GM23338 (cell line): ENCODE results near the gene ASB2. TPM values are rescaled to one million over a fixed set of nuclear protein-coding genes. Genes with fewer than 3 reads are reported as not detected.

ENCODE experiments used
- ATAC-seq: fragments of 200-7000 bp; cut with Tn5 transposase; 3 replicates; pipeline ENCODE4 v1.9.1; 2020
- DNase-seq: peaks from one replicate; pipeline ENCODE4 v3.0.0-alpha.2; 2015; ENCODE audit warnings: low spot score
- H2AFZ ChIP-seq: fragments of 200-600 bp; sonication (generic); 2 replicates; pipeline ENCODE4 v1.8.0; 2016; ENCODE audit warnings: antibody characterized with exemption, mild to moderate bottlenecking, moderate library complexity
- H3F3A ChIP-seq: fragments of 200-600 bp; sonication (generic); replicated peaks from 2 replicates; pipeline ENCODE4 v1.8.0; 2017; ENCODE audit warnings: antibody characterized with exemption, mixed run types, low read depth
- H3K27ac ChIP-seq: fragments of 200-600 bp; sonication (generic); 2 replicates; pipeline ENCODE4 v1.6.1; 2016; ENCODE audit warnings: low read depth
- H3K27me3 ChIP-seq: fragments of 200-600 bp; sonication (generic); 2 replicates; pipeline ENCODE4 v1.8.0; 2016; ENCODE audit warnings: mild to moderate bottlenecking, mixed run types, moderate library complexity; ENCODE audit not compliant: insufficient read depth
- H3K36me3 ChIP-seq: fragments of 200-600 bp; sonication (generic); 2 replicates; pipeline ENCODE4 v1.8.0; 2016; ENCODE audit warnings: mild to moderate bottlenecking; ENCODE audit not compliant: insufficient read depth
- H3K4me1 ChIP-seq: fragments of 200-600 bp; sonication (generic); 2 replicates; pipeline ENCODE4 v1.8.0; 2016; ENCODE audit warnings: mild to moderate bottlenecking, moderate library complexity; ENCODE audit not compliant: insufficient read depth
- H3K4me2 ChIP-seq: fragments of 200-600 bp; sonication (generic); 2 replicates; pipeline ENCODE4 v1.7.1; 2017; ENCODE audit warnings: mixed run types
- H3K4me3 ChIP-seq: fragments of 200-600 bp; sonication (generic); 2 replicates; pipeline ENCODE4 v1.6.1; 2016; ENCODE audit warnings: mixed run types
- H3K79me2 ChIP-seq: fragments of 200-600 bp; sonication (generic); replicated peaks from 2 replicates; pipeline ENCODE4 v1.8.0; 2017; ENCODE audit warnings: mild to moderate bottlenecking; ENCODE audit not compliant: insufficient read depth
- H3K9me2 ChIP-seq: fragments of 200-600 bp; sonication (generic); 2 replicates; pipeline ENCODE4 v1.8.0; 2017; ENCODE audit not compliant: insufficient read depth
- H4K20me1 ChIP-seq: fragments of 200-600 bp; sonication (generic); replicated peaks from 2 replicates; pipeline ENCODE4 v1.8.0; 2017; ENCODE audit warnings: mild to moderate bottlenecking; ENCODE audit not compliant: insufficient read depth
- H3K27ac Mint-ChIP-seq: 2 replicates; pipeline ENCODE4 v1.8.0; 2020; ENCODE audit warnings: inconsistent platforms, mild to moderate bottlenecking, moderate library complexity, mixed read lengths
- H3K27me3 Mint-ChIP-seq: 3 replicates; pipeline ENCODE4 v1.8.0; 2022; ENCODE audit warnings: low read depth, mild to moderate bottlenecking, moderate library complexity, mixed read lengths, inconsistent platforms; ENCODE audit not compliant: insufficient read depth, poor library complexity
- H3K36me3 Mint-ChIP-seq: 3 replicates; pipeline ENCODE4 v1.8.0; 2021; ENCODE audit warnings: low read depth, mild to moderate bottlenecking, inconsistent platforms, moderate library complexity, mixed read lengths
- H3K4me1 Mint-ChIP-seq: 3 replicates; pipeline ENCODE4 v1.8.0; 2020; ENCODE audit warnings: mild to moderate bottlenecking, inconsistent platforms, mixed read lengths
- H3K4me3 Mint-ChIP-seq: 3 replicates; pipeline ENCODE4 v1.8.0; 2021; ENCODE audit warnings: moderate library complexity, mild to moderate bottlenecking, inconsistent platforms, mixed read lengths
- H3K9me3 Mint-ChIP-seq: 3 replicates; pipeline ENCODE4 v1.8.0; 2020; ENCODE audit warnings: moderate library complexity, mild to moderate bottlenecking, inconsistent platforms, mixed read lengths
- EZH2 ChIP-seq: fragments of 200-600 bp; sonication (generic); IDR thresholded peaks from one replicate; pipeline ENCODE4 v1.8.0; 2017; ENCODE audit warnings: antibody characterized with exemption, mild to moderate bottlenecking, low read depth; ENCODE audit not compliant: unreplicated experiment
- EZH2phosphoT487 ChIP-seq: fragments of 200-600 bp; sonication (generic); IDR thresholded peaks from one replicate; pipeline ENCODE4 v1.8.1; 2018; ENCODE audit warnings: antibody characterized with exemption; ENCODE audit not compliant: unreplicated experiment
- JUNB ChIP-seq: IDR thresholded peaks from one replicate; pipeline ENCODE4 v1.6.1; 2016; ENCODE audit warnings: antibody characterized with exemption; ENCODE audit not compliant: unreplicated experiment
- NANOG ChIP-seq: IDR thresholded peaks from 2 replicates; pipeline ENCODE4 v1.6.1; 2016; ENCODE audit warnings: antibody characterized with exemption, borderline replicate concordance
- POLR2AphosphoS5 ChIP-seq: IDR thresholded peaks from 2 replicates; pipeline ENCODE4 v1.6.1; 2016; ENCODE audit warnings: antibody characterized with exemption, low read depth
- REST ChIP-seq: IDR thresholded peaks from one replicate; pipeline ENCODE4 v1.6.1; 2018; ENCODE audit warnings: antibody characterized with exemption; ENCODE audit not compliant: unreplicated experiment
- ZNF114 ChIP-seq: fragments of 250-450 bp; sonication (Bioruptor Pico); IDR thresholded peaks from 2 replicates; pipeline ENCODE4 v1.5.0; 2020; ENCODE audit warnings: mild to moderate bottlenecking, moderate library complexity
- ZNF331 ChIP-seq: fragments of 250-450 bp; sonication (Bioruptor Pico); IDR thresholded peaks from 2 replicates; pipeline ENCODE4 v1.5.0; 2020; ENCODE audit warnings: low read depth, mild to moderate bottlenecking, moderate library complexity
- polyA plus RNA-seq: library from polyadenylated mRNA; unstranded; fragments of >200 nt; fragmentation: Nextera tagmentation; extraction: Ambion mirVana; gene quantifications from 2 replicates; pipeline ENCODE4 v1.2.1, GENCODE V29; 2016
- total RNA-seq: library from RNA; depleted of rRNA; stranded (reverse); fragments of >200 nt; shearing (Covaris generic); gene quantifications from 2 replicates; pipeline ENCODE4 v1.2.3, GENCODE V29; 2014
- TF ChIP-seq, protein P1 (sequence below), 2 experiments: fragments of 200-600 bp in 1 of 2; sonication (generic) in 1 of 2; conservative IDR thresholded peaks; 2 replicates each; pipeline versions ENCODE4 v1.5.1 to v1.6.1; 2016 to 2017; ENCODE audit warnings: antibody characterized with exemption in 2 of 2, low read depth in 2 of 2, mild to moderate bottlenecking in 2 of 2, moderate library complexity in 1 of 2
- TF ChIP-seq, protein P2 (sequence below): IDR thresholded peaks from 2 replicates; pipeline ENCODE4 v1.6.1; 2016; ENCODE audit warnings: antibody characterized with exemption

The ASB2 gene
- total and polyA plus RNA-seq, 2 experiments from 2014 or later = 1.2 to 1.7 TPM

GRCh38 chr14:93921001-93921806 lies 55.2 kb downstream of the ASB2 start:
- no peaks in the 10 kb centered on the region for H3F3A ChIP-seq
- H3K4me3 ChIP-seq = no peak overlapping the region
- H3K4me1 ChIP-seq = no peaks in the 10 kb centered on the region
- Mint-ChIP-seq H3K4me3 (no peak overlapping the region), H3K4me1 (no peaks in the 10 kb centered on the region; the same call in 2 of the 3 replicates), H3K36me3 (no peaks in the 10 kb centered on the region), H3K27ac (no peak overlapping the region), H3K9me3 (no peaks in the 10 kb centered on the region; the same call in 2 of the 3 replicates), H3K27me3 (peaks cover 4% of the 10 kb centered on the region)
- TF ChIP-seq, protein P1, sequence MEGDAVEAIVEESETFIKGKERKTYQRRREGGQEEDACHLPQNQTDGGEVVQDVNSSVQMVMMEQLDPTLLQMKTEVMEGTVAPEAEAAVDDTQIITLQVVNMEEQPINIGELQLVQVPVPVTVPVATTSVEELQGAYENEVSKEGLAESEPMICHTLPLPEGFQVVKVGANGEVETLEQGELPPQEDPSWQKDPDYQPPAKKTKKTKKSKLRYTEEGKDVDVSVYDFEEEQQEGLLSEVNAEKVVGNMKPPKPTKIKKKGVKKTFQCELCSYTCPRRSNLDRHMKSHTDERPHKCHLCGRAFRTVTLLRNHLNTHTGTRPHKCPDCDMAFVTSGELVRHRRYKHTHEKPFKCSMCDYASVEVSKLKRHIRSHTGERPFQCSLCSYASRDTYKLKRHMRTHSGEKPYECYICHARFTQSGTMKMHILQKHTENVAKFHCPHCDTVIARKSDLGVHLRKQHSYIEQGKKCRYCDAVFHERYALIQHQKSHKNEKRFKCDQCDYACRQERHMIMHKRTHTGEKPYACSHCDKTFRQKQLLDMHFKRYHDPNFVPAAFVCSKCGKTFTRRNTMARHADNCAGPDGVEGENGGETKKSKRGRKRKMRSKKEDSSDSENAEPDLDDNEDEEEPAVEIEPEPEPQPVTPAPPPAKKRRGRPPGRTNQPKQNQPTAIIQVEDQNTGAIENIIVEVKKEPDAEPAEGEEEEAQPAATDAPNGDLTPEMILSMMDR (conservative IDR thresholded peaks at IDR 0.05; ENCODE audit: low read depth in 2 of 2) = no peak
- TF ChIP-seq REST = no peak
- TF ChIP-seq POLR2AphosphoS5 = no peak
- no peak for TF ChIP-seq EZH2
- no peak for TF ChIP-seq ZNF331 (CRISPR knock-in tag)
- no peak for TF ChIP-seq NANOG
- TF ChIP-seq ZNF114 (CRISPR knock-in tag) = no peak
- no peak for TF ChIP-seq JUNB
- no peak for TF ChIP-seq EZH2phosphoT487
- TF ChIP-seq, protein P2, sequence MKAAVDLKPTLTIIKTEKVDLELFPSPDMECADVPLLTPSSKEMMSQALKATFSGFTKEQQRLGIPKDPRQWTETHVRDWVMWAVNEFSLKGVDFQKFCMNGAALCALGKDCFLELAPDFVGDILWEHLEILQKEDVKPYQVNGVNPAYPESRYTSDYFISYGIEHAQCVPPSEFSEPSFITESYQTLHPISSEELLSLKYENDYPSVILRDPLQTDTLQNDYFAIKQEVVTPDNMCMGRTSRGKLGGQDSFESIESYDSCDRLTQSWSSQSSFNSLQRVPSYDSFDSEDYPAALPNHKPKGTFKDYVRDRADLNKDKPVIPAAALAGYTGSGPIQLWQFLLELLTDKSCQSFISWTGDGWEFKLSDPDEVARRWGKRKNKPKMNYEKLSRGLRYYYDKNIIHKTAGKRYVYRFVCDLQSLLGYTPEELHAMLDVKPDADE = no peak
- no peak overlapping the region for H3K4me2 ChIP-seq
- no peaks in the 10 kb centered on the region for H3K27me3 ChIP-seq
- H3K79me2 ChIP-seq = no peaks in the 10 kb centered on the region
- no peak overlapping the region for H2AFZ ChIP-seq
- H3K27ac ChIP-seq = no peak overlapping the region
- no peaks in the 10 kb centered on the region for H4K20me1 ChIP-seq
- DNase-seq (no peak), ATAC-seq (no peak)
- no peaks in the 10 kb centered on the region for H3K9me2 ChIP-seq
- H3K36me3 ChIP-seq = no peaks in the 10 kb centered on the region
